GM20000 (cell line): Measurements from ENCODE around the gene CNTNAP5.

Source experiments
- DNase-seq: peaks from one replicate; pipeline ENCODE4 v3.0.0; 2012; ENCODE audit warnings: low spot score
- CTCF ChIP-seq: IDR thresholded peaks from 2 replicates; pipeline ENCODE4 v1.5.1; 2012; ENCODE audit warnings: mild to moderate bottlenecking, control low read depth; ENCODE audit errors: extremely low read depth, missing control alignments

The CNTNAP5 gene

GRCh38 chr2:124756048-124756447 is 731.0 kb downstream of the CNTNAP5 start:
- DNase-seq: no peak
- TF ChIP-seq CTCF: no peak

- no peak for TF ChIP-seq CTCF
- no peak for DNase-seq
These were observed 737.3 kb downstream of the CNTNAP5 start for GRCh38 chr2:124762388-124762787.

- TF ChIP-seq CTCF: no peak
- DNase-seq: no peak
These were observed 738.5 kb downstream of the CNTNAP5 start for GRCh38 chr2:124763611-124764010.

GRCh38 chr2:124774781-124775180 is 749.7 kb downstream of the CNTNAP5 start:
- no peak for TF ChIP-seq CTCF
- no peak for DNase-seq

- DNase-seq: no peak
- no peak for TF ChIP-seq CTCF
These were observed 751.2 kb downstream of the CNTNAP5 start for GRCh38 chr2:124776332-124776731.

- DNase-seq: no peak
- no peak for TF ChIP-seq CTCF
These were observed 753.0 kb downstream of the CNTNAP5 start for GRCh38 chr2:124778076-124778475.

GRCh38 chr2:124796647-124797046 is 771.6 kb downstream of the CNTNAP5 start:
- no peak for TF ChIP-seq CTCF
- no peak for DNase-seq
